Fibroblast of pulmonary artery (primary cell): ENCODE results near the gene SLC9C1.

Source experiments
- DNase-seq: peaks from one replicate; pipeline ENCODE4 v3.0.0-alpha.2; 2010; ENCODE audit warnings: low read depth
- H3K4me3 ChIP-seq: replicated peaks from 2 replicates; pipeline ENCODE4 v1.5.1; 2011; ENCODE audit warnings: low read depth, mild to moderate bottlenecking, control low read depth, low read length, moderate library complexity
- CTCF ChIP-seq: IDR thresholded peaks from 2 replicates; pipeline ENCODE4 v1.5.1; 2011; ENCODE audit warnings: mild to moderate bottlenecking, control low read depth, low read length, inconsistent platforms; ENCODE audit errors: missing control alignments

SLC9C1 gene

GRCh38 chr3:112321867-112322652 lies 28.0 kb upstream of the SLC9C1 start:
- no peak overlapping the region for H3K4me3 ChIP-seq
- no peak for DNase-seq
- no peak for TF ChIP-seq CTCF

GRCh38 chr3:112320691-112321090 lies 26.7 kb upstream of the SLC9C1 start:
- no peak for TF ChIP-seq CTCF

GRCh38 chr3:112319516-112320276 lies 25.7 kb upstream of the SLC9C1 start:
- DNase-seq = no peak
- TF ChIP-seq CTCF = no peak
- no peak overlapping the region for H3K4me3 ChIP-seq

More at GRCh38 chr3:112320691-112321090, 26.7 kb upstream of the SLC9C1 start:
- no peak overlapping the region for H3K4me3 ChIP-seq
- no peak for DNase-seq

- DNase-seq = no peak
- H3K4me3 ChIP-seq = no peak overlapping the region
- no peak for TF ChIP-seq CTCF
Measured at GRCh38 chr3:112315791-112316190, 21.8 kb upstream of the SLC9C1 start.

- H3K4me3 ChIP-seq = no peak overlapping the region
- no peak for TF ChIP-seq CTCF
Measured at GRCh38 chr3:112314649-112315048, 20.6 kb upstream of the SLC9C1 start.

GRCh38 chr3:112308151-112308911 lies 14.3 kb upstream of the SLC9C1 start:
- TF ChIP-seq CTCF = no peak
- no peak overlapping the region for H3K4me3 ChIP-seq
- DNase-seq = peak; percentile 83

More at GRCh38 chr3:112314649-112315048, 20.6 kb upstream of the SLC9C1 start:
- DNase-seq = no peak
